K562 (cell line): Measurements from ENCODE around the gene HES6. TPM values are rescaled to one million over a fixed set of nuclear protein-coding genes. Genes with fewer than 3 reads are reported as not detected.

Experiments
- ATAC-seq: fragments of 200-7000 bp; cut with Tn5 transposase; 3 replicates; pipeline ENCODE4 v1.9.1; 2020; ENCODE audit warnings: moderate library complexity
- BruUV-seq: library from RNA; stranded (reverse); fragments of 400-500 nt; replicated peaks from 2 replicates; lab custom pipeline; 2021; lab: Mats Ljungman, UMichigan
- CTCF ChIA-PET: fragments of 300-600 bp; formaldehyde crosslinking; extraction: SDS; loops from one replicate; lab custom pipeline; 2021; ENCODE audit warnings: low intra/inter-chr PET ratio; lab: Yijun Ruan, JAX
- POLR2A ChIA-PET: fragments of 300-600, 350-650 bp; sonication (Branson Sonifier 250); formaldehyde crosslinking; extraction: SDS; loops from one replicate; lab custom pipeline; 2021; ENCODE audit warnings: antibody characterized with exemption, inconsistent platforms; lab: Yijun Ruan, JAX
- DNase-seq, 4 experiments: peaks; one replicate each; pipeline versions ENCODE4 v3.0.0 to v3.0.0-alpha.2; 2011 to 2018; ENCODE audit warnings: low spot score in 3 of 4, mixed read lengths in 3 of 4; ENCODE audit errors: extremely low read depth in 1 of 4
- FAIRE-seq: peaks from 2 replicates; lab custom pipeline; 2011; peaks lifted over from hg19 to GRCh38; lab: Jason Lieb, UNC
- H2AFZ ChIP-seq: 2 replicates; pipeline ENCODE4 v1.6.0; 2011; ENCODE audit warnings: low read depth, low read length, control low read depth, inconsistent platforms
- H3K27ac ChIP-seq: fragments of 200-600 bp; 3 replicates; pipeline ENCODE4 v1.8.0; 2011; ENCODE audit warnings: low read depth, mild to moderate bottlenecking, control low read depth, inconsistent platforms, low read length, moderate library complexity, mixed read lengths; ENCODE audit errors: extremely low read depth
- H3K27me3 ChIP-seq, 2 experiments: fragments of 300-600 bp in 1 of 2; 2 replicates in 1 of 2; 3 replicates in 1 of 2; pipeline versions ENCODE4 v1.6.0 to v1.8.0; 2011; ENCODE audit warnings: inconsistent platforms in 2 of 2, low read length in 2 of 2, mild to moderate bottlenecking in 1 of 2, mixed read lengths in 1 of 2, moderate library complexity in 1 of 2; ENCODE audit not compliant: control insufficient read depth in 2 of 2, insufficient read depth in 2 of 2
- H3K36me3 ChIP-seq: fragments of 300-600 bp; 3 replicates; pipeline ENCODE4 v1.8.0; 2011; ENCODE audit warnings: mild to moderate bottlenecking, low read length, inconsistent platforms; ENCODE audit not compliant: control insufficient read depth, insufficient read depth
- H3K4me1 ChIP-seq, 2 experiments: fragments of 200-600 bp in 1 of 2; replicated peaks in 1 of 2; 2 replicates in 1 of 2; 3 replicates in 1 of 2; pipeline versions ENCODE4 v1.5.1 to v1.8.0; 2011; ENCODE audit warnings: inconsistent platforms in 2 of 2, low read length in 2 of 2, mild to moderate bottlenecking in 1 of 2, mixed read lengths in 1 of 2, moderate library complexity in 1 of 2; ENCODE audit not compliant: control insufficient read depth in 2 of 2, insufficient read depth in 2 of 2
- H3K4me2 ChIP-seq: 2 replicates; pipeline ENCODE4 v1.6.1; 2011; ENCODE audit warnings: low read length, control low read depth, inconsistent platforms, mixed read lengths; ENCODE audit not compliant: insufficient read depth
- H3K4me3 ChIP-seq: fragments of 200-600 bp; sonication (generic), shearing (Covaris generic); 2 replicates; pipeline ENCODE4 v1.5.1; 2016; ENCODE audit warnings: control low read depth, inconsistent platforms
- H3K79me2 ChIP-seq: fragments of 200-600 bp; 3 replicates; pipeline ENCODE4 v1.8.0; 2011; ENCODE audit warnings: low read length, inconsistent platforms; ENCODE audit not compliant: control insufficient read depth, insufficient read depth
- H3K9ac ChIP-seq, 2 experiments: 2 replicates each; pipeline versions ENCODE4 v1.6.0 to v1.6.1; 2011; ENCODE audit warnings: low read depth in 2 of 2, low read length in 2 of 2, control low read depth in 1 of 2, inconsistent platforms in 1 of 2, mild to moderate bottlenecking in 1 of 2, mixed read lengths in 1 of 2; ENCODE audit not compliant: insufficient read depth in 1 of 2
- H3K9me1 ChIP-seq: one replicate; pipeline ENCODE4 v1.6.0; 2011; ENCODE audit warnings: inconsistent platforms, mild to moderate bottlenecking, low read length, moderate library complexity; ENCODE audit not compliant: control insufficient read depth, insufficient read depth
- H3K9me3 ChIP-seq: replicated peaks from 2 replicates; pipeline ENCODE4 v1.5.1; 2011; ENCODE audit warnings: low read depth, low read length, inconsistent platforms; ENCODE audit not compliant: control insufficient read depth, insufficient read depth
- H4K20me1 ChIP-seq: replicated peaks from 2 replicates; pipeline ENCODE4 v1.6.1; 2011; ENCODE audit warnings: low read length, inconsistent platforms, mixed read lengths; ENCODE audit not compliant: control insufficient read depth, insufficient read depth
- ELF2 ChIP-seq: fragments of 250-450 bp; sonication (Bioruptor Pico); IDR thresholded peaks from 2 replicates; pipeline ENCODE4 v1.5.0; 2021; ENCODE audit warnings: mild to moderate bottlenecking
- RBM15 ChIP-seq: fragments of 200-400 bp; formaldehyde crosslinking; IDR thresholded peaks from 2 replicates; pipeline ENCODE4 v1.6.1; 2018; ENCODE audit warnings: mild to moderate bottlenecking, low read length, moderate library complexity; ENCODE audit not compliant: insufficient read depth
- SOX6 ChIP-seq: fragments of 450-650 bp; IDR thresholded peaks from 2 replicates; pipeline ENCODE4 v1.6.1; 2014; ENCODE audit warnings: mild to moderate bottlenecking
- STAT6 ChIP-seq: sonication (generic); formaldehyde crosslinking; IDR thresholded peaks from 2 replicates; pipeline ENCODE4 v1.8.1; 2023; ENCODE audit warnings: mild to moderate bottlenecking, missing genetic modification reagents
- ZNF253 ChIP-seq: fragments of 250-450 bp; sonication (Bioruptor Pico); conservative IDR thresholded peaks from 2 replicates; pipeline ENCODE4 v1.6.1; 2021; ENCODE audit warnings: mild to moderate bottlenecking
- ZNF311 ChIP-seq: fragments of 250-450 bp; sonication (Bioruptor Pico); IDR thresholded peaks from 2 replicates; pipeline ENCODE4 v1.4.0; 2020; ENCODE audit warnings: mild to moderate bottlenecking, moderate library complexity
- WGBS: fragments of 100-300 bp; shearing (Covaris generic); methylation state at CpG from one replicate; pipeline ENCODE4 v1.1.6; 2016; ENCODE audit warnings: low coverage, mixed read lengths; ENCODE audit not compliant: insufficient coverage; ENCODE audit errors: missing lambda C conversion rate; 5-methylcytosine and 5-hydroxymethylcytosine counted together
- in situ Hi-C: fragments of 300-500 bp; cut with MboI; formaldehyde crosslinking; loops from 4 replicates; pipeline ENCODE4 v1.15.0; 2018; ENCODE audit warnings: inconsistent platforms, mixed read lengths
- intact Hi-C: fragments of 100-400 bp; cut with micrococcal nuclease; formaldehyde crosslinking; loops from 2 replicates; pipeline ENCODE4 v1.14.2; 2022
- polyA plus RNA-seq, 8 experiments: library from polyadenylated mRNA; depleted of rRNA in 4 of 8; stranded (reverse) in 5 of 8; unstranded in 3 of 8; fragments of >200 nt; fragmentation: Nextera tagmentation in 2 of 8; fragmentation: Illumina TruSeq in 1 of 8; extraction: Ambion mirVana in 2 of 8; extraction: Trizol in 1 of 8; gene quantifications; 2 replicates each; pipeline versions ENCODE4 v1.2.1 to v1.2.3, GENCODE V29; 2011 to 2014; ENCODE audit warnings: inconsistent platforms in 1 of 8, missing spikeins in 1 of 8
- total RNA-seq, 7 experiments: library from RNA; depleted of rRNA in 6 of 7; stranded (reverse); fragments of >200 nt in 6 of 7; fragmentation: Illumina TruSeq in 2 of 7; extraction: Trizol in 2 of 7; gene quantifications; 2 replicates each; pipeline versions ENCODE4 v1.2.1 to v1.2.3, GENCODE V29; 2011 to 2021; ENCODE audit warnings: low replicate concordance in 1 of 7

Gene HES6
- total and polyA plus RNA-seq, 9 of the 15 experiments (the other 6 are each of a cell fraction or from before 2014, with no cell fraction given) = 6.2 to 133 (median 29.2) TPM

GRCh38 chr2:238257786-238258700 lies 18.2 kb upstream of the HES6 start:
- Histone ChIP-seq H3K4me1 (peaks cover 0 to 5% of the 10 kb centered on the region in 2 experiments; a peak in 2 of 5 replicates), H2AFZ (no peak overlapping the region), H4K20me1 (no peaks in the 10 kb centered on the region), H3K36me3 (peaks cover 56% of the 10 kb centered on the region; the same call in 2 of the 3 replicates), H3K27ac (no peak overlapping the region), H3K9me1 (no peaks in the 10 kb centered on the region), H3K79me2 (no peaks in the 10 kb centered on the region), H3K9me3 (no peaks in the 10 kb centered on the region), H3K27me3 (no peaks in the 10 kb centered on the region), H3K4me3 (no peak overlapping the region), H3K9ac (no peak overlapping the region)
- CTCF ChIA-PET = no interaction called here
- no TSS peak for BruUV-seq
- no peak for ATAC-seq
- intact Hi-C loops = no loop called here
- WGBS = 76% methylated on average over 15 of the region's 15 CpGs
- no peak for TF ChIP-seq SOX6
- no peak for TF ChIP-seq RBM15
- no peak for TF ChIP-seq ZNF311 (CRISPR knock-in tag)
- TF ChIP-seq ZNF253 = no peak
- no peak for TF ChIP-seq ELF2 (CRISPR knock-in tag)
- TF ChIP-seq STAT6 (CRISPR knock-in tag) = no peak
- TF ChIP-seq, all 486 proteins: peak for 0
- FAIRE-seq = no peak
- no peak for DNase-seq
- POLR2A ChIA-PET = no interaction called here
- H3K4me2 ChIP-seq = no peak overlapping the region
- in situ Hi-C loops = loop anchor here (25.0 kb wide), 1 partner anchor 396 kb away; the partner anchor contains the start of gene RAMP1
